Measurements from ENCODE around the gene KPNA4. TPM values are rescaled to one million over a fixed set of nuclear protein-coding genes. Genes with fewer than 3 reads are reported as not detected.
A peak's percentile ranks its signal among the peaks of the same experiment; 100 is the strongest.

The KPNA4 gene
- total RNA-seq, 2 experiments from 2014 or later = 44.0 to 49.4 TPM

GRCh38 chr3:160450846-160451245 is 114.5 kb downstream of the KPNA4 start:
- H3K9me3 ChIP-seq (ENCODE audit: control insufficient read depth in 1 of 2, insufficient read depth in 1 of 2, low read length in 2 of 2) = peaks cover 0 to 6% of the 10 kb centered on the region in 2 experiments
- peaks cover 10% of the 10 kb centered on the region for H3K36me3 Mint-ChIP-seq (ENCODE audit: low read depth)
- peak overlapping the region; percentile 95 for H3K27ac Mint-ChIP-seq
- intact Hi-C loops (cut with DNase I, micrococcal nuclease) = loop anchor here in 1 of 2 experiments (2.0 to 5.0 kb wide), 2 partner anchors 116 to 306 kb away; partner anchors contain the start of gene PPM1L
- ChIA-PET CTCF (no interaction called here), POLR2A (interaction anchor here (0.6 to 2.6 kb wide), 2 partner anchors 114 to 307 kb away, joined by 3 to 21 read pairs; partner anchors contain the start of gene KPNA4)
- H3K9me3 Mint-ChIP-seq = no peaks in the 10 kb centered on the region
- peak overlapping the region; percentile 95 for H3K4me3 Mint-ChIP-seq
- H3K4me1 Mint-ChIP-seq (ENCODE audit: low read depth) = peaks cover 36% of the 10 kb centered on the region
- H3K4me1 ChIP-seq (ENCODE audit: insufficient read depth, low read length) = peaks cover 19% of the 10 kb centered on the region
- no peaks in the 10 kb centered on the region for H3K36me3 ChIP-seq (ENCODE audit: insufficient read depth, low read length)
- no peak for DNase-seq
- no peak overlapping the region for H3K27ac ChIP-seq (ENCODE audit: low read depth in 1 of 2, low read length in 2 of 2)
- H3K27me3 Mint-ChIP-seq = no peaks in the 10 kb centered on the region
- H3K4me3 ChIP-seq (ENCODE audit: low read length) = no peak overlapping the region
- H3K27me3 ChIP-seq (ENCODE audit: control insufficient read depth in 1 of 2, insufficient read depth in 2 of 2, low read length in 2 of 2) = no peaks in the 10 kb centered on the region
- no peak for TF ChIP-seq CTCF (IDR thresholded peaks at IDR 0.05)
- no peak for ATAC-seq (ENCODE audit: poor library complexity)

GRCh38 chr3:160449636-160450598 is 115.5 kb downstream of the KPNA4 start, which contains the start of gene TRIM59:
Gene TRIM59 (minus strand): TSS chr3:160449786. CDS start chr3:160439183, 10,603 bp downstream.
- Mint-ChIP-seq H3K9me3 (no peaks in the 10 kb centered on the region), H3K27me3 (no peaks in the 10 kb centered on the region), H3K4me3 (peak within 1 kb of the TSS; percentile 95), H3K36me3 (ENCODE audit: low read depth) (peaks cover 10% of the 10 kb centered on the region), H3K4me1 (ENCODE audit: low read depth) (peaks cover 38% of the 10 kb centered on the region), H3K27ac (peak within 1 kb of the TSS; percentile 95)
- Histone ChIP-seq H3K4me3 (ENCODE audit: low read length) (peak within 1 kb of the TSS; percentile 81), H3K27me3 (ENCODE audit: control insufficient read depth in 1 of 2, insufficient read depth in 2 of 2, low read length in 2 of 2) (no peaks in the 10 kb centered on the region), H3K9me3 (ENCODE audit: control insufficient read depth in 1 of 2, insufficient read depth in 1 of 2, low read length in 2 of 2) (peaks cover 0 to 6% of the 10 kb centered on the region in 2 experiments), H3K36me3 (ENCODE audit: insufficient read depth, low read length) (no peaks in the 10 kb centered on the region), H3K4me1 (ENCODE audit: insufficient read depth, low read length) (peaks cover 22% of the 10 kb centered on the region), H3K27ac (ENCODE audit: low read depth in 1 of 2, low read length in 2 of 2) (peak within 1 kb of the TSS; percentile 74 to 84)
- intact Hi-C loops (cut with DNase I, micrococcal nuclease) = loop anchor here (2.0 to 5.0 kb wide), 5 partner anchors 49 to 307 kb away; partner anchors contain the start of genes IFT80 (in 1 of the 2), KPNA4 (in 1 of the 2), PPM1L (in 1 of the 2) and SMC4 (in 1 of the 2)
- ChIA-PET POLR2A (interaction anchor here (0.6 to 2.6 kb wide), 22 partner anchors 8 to 771 kb away, joined by 3 to 29 read pairs (median 4); partner anchors contain the start of genes IFT80, IL12A, KPNA4 and NMD3), CTCF (interaction anchor here (1.0 to 1.6 kb wide), 3 partner anchors 22 to 52 kb away, joined by 3 read pairs; no protein-coding TSS in a partner anchor)
- peak; percentile 91 to 99 (median 96) for DNase-seq
- peak; percentile 97 for ATAC-seq (ENCODE audit: poor library complexity)
- no peak for TF ChIP-seq CTCF (IDR thresholded peaks at IDR 0.05)

All from CD4-positive, alpha-beta T cell (primary cell).